ENCODE measurements around the gene LRRC14B. TPM values are rescaled to one million over a fixed set of nuclear protein-coding genes. Genes with fewer than 3 reads are reported as not detected.
A peak's percentile ranks its signal among the peaks of the same experiment; 100 is the strongest.

LRRC14B gene
- polyA plus RNA-seq, 3 donors: not detected

- Histone ChIP-seq H3K79me2 (ENCODE audit: insufficient read depth, low read length) (no peaks in the 10 kb centered on the region), H3K9ac (ENCODE audit: insufficient read depth, low read length, poor library complexity, severe bottlenecking) (no peak overlapping the region), H3K4me1 (ENCODE audit: control insufficient read depth in 1 of 2, insufficient read depth in 2 of 2, low read length in 2 of 2) (no peaks in the 10 kb centered on the region), H3K9me3 (replicated peaks in 1 of 2; ENCODE audit: control insufficient read depth in 1 of 2, insufficient read depth in 1 of 2, low read length in 2 of 2) (no peaks in the 10 kb centered on the region), H2AFZ (ENCODE audit: insufficient read depth, low read depth, low read length, poor library complexity, severe bottlenecking) (no peak overlapping the region), H3K36me3 (replicated peaks in 1 of 2; ENCODE audit: control insufficient read depth in 1 of 2, insufficient read depth in 2 of 2, low read length in 2 of 2) (no peaks in the 10 kb centered on the region), H3K27me3 (ENCODE audit: control insufficient read depth in 2 of 2, insufficient read depth in 2 of 2, low read length in 2 of 2) (no peaks in the 10 kb centered on the region), H3K4me2 (replicated peaks; ENCODE audit: extremely low read depth, low read length, poor library complexity, severe bottlenecking) (no peak overlapping the region), H3K27ac (ENCODE audit: low read depth in 1 of 2, low read length in 2 of 2) (no peak overlapping the region), H3K4me3 (replicated peaks in 1 of 3; ENCODE audit: low read depth in 2 of 3, low read length in 3 of 3) (no peak overlapping the region), H4K20me1 (ENCODE audit: insufficient read depth, low read length) (no peaks in the 10 kb centered on the region)
- H3K36me3 Mint-ChIP-seq: peaks cover 0 to 2% of the 10 kb centered on the region in 2 donors
- H3K4me3 Mint-ChIP-seq: no peak overlapping the region
- 95% methylated on average over 3 of the region's 12 CpGs for WGBS (ENCODE audit: insufficient coverage)
- no peaks in the 10 kb centered on the region for H3K4me1 Mint-ChIP-seq
- TF ChIP-seq CTCF (IDR thresholded peaks at IDR 0.05): no peak
- H3K27ac Mint-ChIP-seq: no peak overlapping the region
- peaks cover 0 to 4% (median 2%) of the 10 kb centered on the region in 3 donors for H3K27me3 Mint-ChIP-seq (ENCODE audit: low read depth in 3 of 3)
- intact Hi-C loops (cut with micrococcal nuclease): no loop called here
- H3K9me3 Mint-ChIP-seq: no peaks in the 10 kb centered on the region
- no peak for DNase-seq
These were observed 6.7 kb downstream of the LRRC14B start for GRCh38 chr5:197892-198489.

- no peak for TF ChIP-seq CTCF (IDR thresholded peaks at IDR 0.05)
- intact Hi-C loops (cut with micrococcal nuclease): no loop called here
- H3K4me3 Mint-ChIP-seq: no peak overlapping the region
- Histone ChIP-seq H3K4me3 (replicated peaks in 1 of 3; ENCODE audit: low read depth in 2 of 3, low read length in 3 of 3) (no peak overlapping the region), H3K36me3 (replicated peaks in 1 of 2; ENCODE audit: control insufficient read depth in 1 of 2, insufficient read depth in 2 of 2, low read length in 2 of 2) (peaks cover 3 to 5% of the 10 kb centered on the region in 2 donors), H3K27ac (ENCODE audit: low read depth in 1 of 2, low read length in 2 of 2) (no peak overlapping the region), H3K4me2 (replicated peaks; ENCODE audit: extremely low read depth, low read length, poor library complexity, severe bottlenecking) (no peak overlapping the region), H3K79me2 (ENCODE audit: insufficient read depth, low read length) (no peaks in the 10 kb centered on the region), H3K4me1 (ENCODE audit: control insufficient read depth in 1 of 2, insufficient read depth in 2 of 2, low read length in 2 of 2) (no peaks in the 10 kb centered on the region), H3K9ac (ENCODE audit: insufficient read depth, low read length, poor library complexity, severe bottlenecking) (no peak overlapping the region), H3K27me3 (ENCODE audit: control insufficient read depth in 2 of 2, insufficient read depth in 2 of 2, low read length in 2 of 2) (no peaks in the 10 kb centered on the region), H2AFZ (ENCODE audit: insufficient read depth, low read depth, low read length, poor library complexity, severe bottlenecking) (no peak overlapping the region), H4K20me1 (ENCODE audit: insufficient read depth, low read length) (no peaks in the 10 kb centered on the region), H3K9me3 (replicated peaks in 1 of 2; ENCODE audit: control insufficient read depth in 1 of 2, insufficient read depth in 1 of 2, low read length in 2 of 2) (no peaks in the 10 kb centered on the region)
- no peaks in the 10 kb centered on the region for H3K4me1 Mint-ChIP-seq
- WGBS (ENCODE audit: insufficient coverage): 96% methylated on average over 19 of the region's 21 CpGs
- DNase-seq: no peak
- peaks cover 3 to 6% of the 10 kb centered on the region in 2 donors for H3K36me3 Mint-ChIP-seq
- H3K9me3 Mint-ChIP-seq: no peaks in the 10 kb centered on the region
- H3K27me3 Mint-ChIP-seq (ENCODE audit: low read depth in 3 of 3): peaks cover 0 to 2% (median 2%) of the 10 kb centered on the region in 3 donors
- H3K27ac Mint-ChIP-seq: peak overlapping the region in 2 of 7 donors; percentile 30 to 51
These were observed 7.4 kb downstream of the LRRC14B start for GRCh38 chr5:198516-199196.

All from CD14-positive monocyte (primary cell).